GM12878 (cell line): ENCODE data around the gene AANAT. TPM values are rescaled to one million over a fixed set of nuclear protein-coding genes. Genes with fewer than 3 reads are reported as not detected.
A peak's percentile ranks its signal among the peaks of the same experiment; 100 is the strongest.

Experiments
- BCLAF1 ChIP-seq: fragments of 450-650 bp; IDR thresholded peaks from 2 replicates; pipeline ENCODE4 v1.6.1; 2017; ENCODE audit warnings: antibody characterized with exemption, mild to moderate bottlenecking, moderate library complexity
- CHD4 ChIP-seq: fragments of 200-600 bp; sonication (generic); IDR thresholded peaks from 2 replicates; pipeline ENCODE4 v1.6.1; 2016; ENCODE audit warnings: mild to moderate bottlenecking
- CREB1 ChIP-seq: IDR thresholded peaks from 2 replicates; pipeline ENCODE4 v1.6.1; 2012; ENCODE audit warnings: low read depth, mild to moderate bottlenecking, inconsistent platforms
- NRF1 ChIP-seq: conservative IDR thresholded peaks from 2 replicates; pipeline ENCODE4 v1.6.1; 2011; ENCODE audit warnings: mild to moderate bottlenecking, low read depth, low read length, improper control_type of control experiment
- PBX3 ChIP-seq: IDR thresholded peaks from 2 replicates; pipeline ENCODE4 v1.6.1; 2011; ENCODE audit warnings: mild to moderate bottlenecking, low read depth, low read length, moderate library complexity; ENCODE audit not compliant: insufficient replicate concordance
- POLR2A ChIP-seq: IDR thresholded peaks from 2 replicates; pipeline ENCODE4 v1.6.1; 2011; ENCODE audit warnings: low read depth, mild to moderate bottlenecking, low read length
- SIN3A ChIP-seq: IDR thresholded peaks from 2 replicates; pipeline ENCODE4 v1.6.1; 2012; ENCODE audit warnings: low read depth, low read length, improper control_type of control experiment
- SMAD5 ChIP-seq: IDR thresholded peaks from 2 replicates; pipeline ENCODE4 v1.6.1; 2016; ENCODE audit warnings: antibody characterized with exemption, low read depth
- SUZ12 ChIP-seq: fragments of 200-600 bp; sonication (generic); IDR thresholded peaks from one replicate; pipeline ENCODE4 v1.6.1; 2018; ENCODE audit warnings: antibody characterized with exemption, mild to moderate bottlenecking; ENCODE audit not compliant: unreplicated experiment
- TBL1XR1 ChIP-seq: IDR thresholded peaks from 2 replicates; pipeline ENCODE4 v1.6.1; 2012; ENCODE audit warnings: low read depth, low read length, improper control_type of control experiment
- ZNF24 ChIP-seq: fragments of 450-650 bp; IDR thresholded peaks from 2 replicates; pipeline ENCODE4 v1.6.1; 2017; ENCODE audit warnings: antibody characterized with exemption, mild to moderate bottlenecking
- polyA plus RNA-seq, 11 experiments: library from polyadenylated mRNA; depleted of rRNA in 4 of 11; unstranded in 6 of 11; stranded (reverse) in 5 of 11; fragments of >200 nt; fragmentation: Nextera tagmentation in 4 of 11; fragmentation: Illumina TruSeq in 1 of 11; extraction: Ambion mirVana in 4 of 11; extraction: Trizol in 1 of 11; gene quantifications; 1 replicate in 1 of 11; 2 replicates in 10 of 11; pipeline versions ENCODE4 v1.2.1 to v1.2.3, GENCODE V29; 2011 to 2016; ENCODE audit warnings: inconsistent platforms in 2 of 11, missing spikeins in 2 of 11, low read depth in 1 of 11
- total RNA-seq, 4 experiments: library from RNA; depleted of rRNA in 3 of 4; stranded (reverse); fragments of >200 nt in 3 of 4; fragmentation: Illumina TruSeq in 1 of 4; extraction: Trizol in 1 of 4; gene quantifications; 2 replicates each; pipeline versions ENCODE4 v1.2.1 to v1.2.3, GENCODE V29; 2013 to 2021
- TF ChIP-seq, protein P1 (sequence below): IDR thresholded peaks from 2 replicates; pipeline ENCODE4 v1.6.1; 2012; ENCODE audit warnings: low read depth, low read length, improper control_type of control experiment
- TF ChIP-seq, protein P2 (sequence below): fragments of 450-650 bp; conservative IDR thresholded peaks from 2 replicates; pipeline ENCODE4 v1.6.1; 2017; ENCODE audit warnings: mild to moderate bottlenecking, moderate library complexity
- TF ChIP-seq, protein P3 (sequence below): fragments of 450-650 bp; formaldehyde crosslinking; IDR thresholded peaks from 2 replicates; pipeline ENCODE4 v1.4.0; 2022; ENCODE audit warnings: mild to moderate bottlenecking, moderate library complexity
- TF ChIP-seq, protein P4 (sequence below): fragments of 150-350 bp; IDR thresholded peaks from 2 replicates; pipeline ENCODE4 v1.6.1; 2016; ENCODE audit warnings: low read depth, low read length

Gene AANAT
- total and polyA plus RNA-seq, 10 of the 15 experiments (the other 5 are each of a cell fraction or from before 2014, with no cell fraction given) = 0.23 TPM; not detected in 9

GRCh38 chr17:76492989-76493501, 25.6 kb downstream of the AANAT start (continued):
- TF ChIP-seq ZNF24 (0 out of 2 replicates have a peak, but pooled peaks have one; percentile 27), TBL1XR1 (no peak), POLR2A (peak; percentile 7; the same call in 1 of the 2 replicates), SIN3A (no peak), SUZ12 (no peak), NRF1 (no peak), BCLAF1 (no peak), SMAD5 (no peak), PBX3 (peak; percentile 4), CREB1 (peak; percentile 69; the same call in 1 of the 2 replicates), CHD4 (no peak)
- TF ChIP-seq, protein P1, sequence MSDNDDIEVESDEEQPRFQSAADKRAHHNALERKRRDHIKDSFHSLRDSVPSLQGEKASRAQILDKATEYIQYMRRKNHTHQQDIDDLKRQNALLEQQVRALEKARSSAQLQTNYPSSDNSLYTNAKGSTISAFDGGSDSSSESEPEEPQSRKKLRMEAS = no peak
- TF ChIP-seq, protein P2, sequence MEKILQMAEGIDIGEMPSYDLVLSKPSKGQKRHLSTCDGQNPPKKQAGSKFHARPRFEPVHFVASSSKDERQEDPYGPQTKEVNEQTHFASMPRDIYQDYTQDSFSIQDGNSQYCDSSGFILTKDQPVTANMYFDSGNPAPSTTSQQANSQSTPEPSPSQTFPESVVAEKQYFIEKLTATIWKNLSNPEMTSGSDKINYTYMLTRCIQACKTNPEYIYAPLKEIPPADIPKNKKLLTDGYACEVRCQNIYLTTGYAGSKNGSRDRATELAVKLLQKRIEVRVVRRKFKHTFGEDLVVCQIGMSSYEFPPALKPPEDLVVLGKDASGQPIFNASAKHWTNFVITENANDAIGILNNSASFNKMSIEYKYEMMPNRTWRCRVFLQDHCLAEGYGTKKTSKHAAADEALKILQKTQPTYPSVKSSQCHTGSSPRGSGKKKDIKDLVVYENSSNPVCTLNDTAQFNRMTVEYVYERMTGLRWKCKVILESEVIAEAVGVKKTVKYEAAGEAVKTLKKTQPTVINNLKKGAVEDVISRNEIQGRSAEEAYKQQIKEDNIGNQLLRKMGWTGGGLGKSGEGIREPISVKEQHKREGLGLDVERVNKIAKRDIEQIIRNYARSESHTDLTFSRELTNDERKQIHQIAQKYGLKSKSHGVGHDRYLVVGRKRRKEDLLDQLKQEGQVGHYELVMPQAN = peak; percentile 48; the same call in 1 of the 2 replicates
- TF ChIP-seq, protein P3, sequence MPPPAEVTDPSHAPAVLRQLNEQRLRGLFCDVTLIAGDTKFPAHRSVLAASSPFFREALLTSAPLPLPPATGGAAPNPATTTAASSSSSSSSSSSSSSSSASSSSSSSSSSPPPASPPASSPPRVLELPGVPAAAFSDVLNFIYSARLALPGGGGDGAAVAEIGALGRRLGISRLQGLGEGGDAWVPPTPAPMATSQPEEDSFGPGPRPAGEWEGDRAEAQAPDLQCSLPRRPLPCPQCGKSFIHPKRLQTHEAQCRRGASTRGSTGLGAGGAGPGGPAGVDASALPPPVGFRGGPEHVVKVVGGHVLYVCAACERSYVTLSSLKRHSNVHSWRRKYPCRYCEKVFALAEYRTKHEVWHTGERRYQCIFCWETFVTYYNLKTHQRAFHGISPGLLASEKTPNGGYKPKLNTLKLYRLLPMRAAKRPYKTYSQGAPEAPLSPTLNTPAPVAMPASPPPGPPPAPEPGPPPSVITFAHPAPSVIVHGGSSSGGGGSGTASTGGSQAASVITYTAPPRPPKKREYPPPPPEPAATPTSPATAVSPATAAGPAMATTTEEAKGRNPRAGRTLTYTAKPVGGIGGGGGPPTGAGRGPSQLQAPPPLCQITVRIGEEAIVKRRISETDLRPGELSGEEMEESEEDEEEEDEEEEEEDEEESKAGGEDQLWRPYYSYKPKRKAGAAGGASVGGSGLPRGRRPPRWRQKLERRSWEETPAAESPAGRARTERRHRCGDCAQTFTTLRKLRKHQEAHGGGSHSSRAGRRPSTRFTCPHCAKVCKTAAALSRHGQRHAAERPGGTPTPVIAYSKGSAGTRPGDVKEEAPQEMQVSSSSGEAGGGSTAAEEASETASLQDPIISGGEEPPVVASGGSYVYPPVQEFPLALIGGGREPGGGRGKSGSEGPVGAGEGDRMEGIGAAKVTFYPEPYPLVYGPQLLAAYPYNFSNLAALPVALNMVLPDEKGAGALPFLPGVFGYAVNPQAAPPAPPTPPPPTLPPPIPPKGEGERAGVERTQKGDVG (CRISPR knock-in tag) = no peak
- TF ChIP-seq, protein P4, sequence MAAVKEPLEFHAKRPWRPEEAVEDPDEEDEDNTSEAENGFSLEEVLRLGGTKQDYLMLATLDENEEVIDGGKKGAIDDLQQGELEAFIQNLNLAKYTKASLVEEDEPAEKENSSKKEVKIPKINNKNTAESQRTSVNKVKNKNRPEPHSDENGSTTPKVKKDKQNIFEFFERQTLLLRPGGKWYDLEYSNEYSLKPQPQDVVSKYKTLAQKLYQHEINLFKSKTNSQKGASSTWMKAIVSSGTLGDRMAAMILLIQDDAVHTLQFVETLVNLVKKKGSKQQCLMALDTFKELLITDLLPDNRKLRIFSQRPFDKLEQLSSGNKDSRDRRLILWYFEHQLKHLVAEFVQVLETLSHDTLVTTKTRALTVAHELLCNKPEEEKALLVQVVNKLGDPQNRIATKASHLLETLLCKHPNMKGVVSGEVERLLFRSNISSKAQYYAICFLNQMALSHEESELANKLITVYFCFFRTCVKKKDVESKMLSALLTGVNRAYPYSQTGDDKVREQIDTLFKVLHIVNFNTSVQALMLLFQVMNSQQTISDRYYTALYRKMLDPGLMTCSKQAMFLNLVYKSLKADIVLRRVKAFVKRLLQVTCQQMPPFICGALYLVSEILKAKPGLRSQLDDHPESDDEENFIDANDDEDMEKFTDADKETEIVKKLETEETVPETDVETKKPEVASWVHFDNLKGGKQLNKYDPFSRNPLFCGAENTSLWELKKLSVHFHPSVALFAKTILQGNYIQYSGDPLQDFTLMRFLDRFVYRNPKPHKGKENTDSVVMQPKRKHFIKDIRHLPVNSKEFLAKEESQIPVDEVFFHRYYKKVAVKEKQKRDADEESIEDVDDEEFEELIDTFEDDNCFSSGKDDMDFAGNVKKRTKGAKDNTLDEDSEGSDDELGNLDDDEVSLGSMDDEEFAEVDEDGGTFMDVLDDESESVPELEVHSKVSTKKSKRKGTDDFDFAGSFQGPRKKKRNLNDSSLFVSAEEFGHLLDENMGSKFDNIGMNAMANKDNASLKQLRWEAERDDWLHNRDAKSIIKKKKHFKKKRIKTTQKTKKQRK = no peak
